K562 (cell line): ENCODE measurements around the gene AGAP1. TPM values are rescaled to one million over a fixed set of nuclear protein-coding genes. Genes with fewer than 3 reads are reported as not detected.

Experiments used
- ATAC-seq: fragments of 200-7000 bp; cut with Tn5 transposase; 3 replicates; pipeline ENCODE4 v1.9.1; 2020; ENCODE audit warnings: moderate library complexity
- BruUV-seq: library from RNA; stranded (reverse); fragments of 400-500 nt; replicated peaks from 2 replicates; lab custom pipeline; 2021; lab: Mats Ljungman, UMichigan
- CTCF ChIA-PET: fragments of 300-600 bp; formaldehyde crosslinking; extraction: SDS; loops from one replicate; lab custom pipeline; 2021; ENCODE audit warnings: low intra/inter-chr PET ratio; lab: Yijun Ruan, JAX
- POLR2A ChIA-PET: fragments of 300-600, 350-650 bp; sonication (Branson Sonifier 250); formaldehyde crosslinking; extraction: SDS; loops from one replicate; lab custom pipeline; 2021; ENCODE audit warnings: antibody characterized with exemption, inconsistent platforms; lab: Yijun Ruan, JAX
- DNase-seq, 4 experiments: peaks; one replicate each; pipeline versions ENCODE4 v3.0.0 to v3.0.0-alpha.2; 2011 to 2018; ENCODE audit warnings: low spot score in 3 of 4, mixed read lengths in 3 of 4; ENCODE audit errors: extremely low read depth in 1 of 4
- FAIRE-seq: peaks from 2 replicates; lab custom pipeline; 2011; peaks lifted over from hg19 to GRCh38; lab: Jason Lieb, UNC
- H2AFZ ChIP-seq: 2 replicates; pipeline ENCODE4 v1.6.0; 2011; ENCODE audit warnings: low read depth, low read length, control low read depth, inconsistent platforms
- H3K27ac ChIP-seq: fragments of 200-600 bp; 3 replicates; pipeline ENCODE4 v1.8.0; 2011; ENCODE audit warnings: low read depth, mild to moderate bottlenecking, control low read depth, inconsistent platforms, low read length, moderate library complexity, mixed read lengths; ENCODE audit errors: extremely low read depth
- H3K27me3 ChIP-seq, 2 experiments: fragments of 300-600 bp in 1 of 2; 2 replicates in 1 of 2; 3 replicates in 1 of 2; pipeline versions ENCODE4 v1.6.0 to v1.8.0; 2011; ENCODE audit warnings: inconsistent platforms in 2 of 2, low read length in 2 of 2, mild to moderate bottlenecking in 1 of 2, mixed read lengths in 1 of 2, moderate library complexity in 1 of 2; ENCODE audit not compliant: control insufficient read depth in 2 of 2, insufficient read depth in 2 of 2
- H3K36me3 ChIP-seq: fragments of 300-600 bp; 3 replicates; pipeline ENCODE4 v1.8.0; 2011; ENCODE audit warnings: mild to moderate bottlenecking, low read length, inconsistent platforms; ENCODE audit not compliant: control insufficient read depth, insufficient read depth
- H3K4me1 ChIP-seq, 2 experiments: fragments of 200-600 bp in 1 of 2; replicated peaks in 1 of 2; 2 replicates in 1 of 2; 3 replicates in 1 of 2; pipeline versions ENCODE4 v1.5.1 to v1.8.0; 2011; ENCODE audit warnings: inconsistent platforms in 2 of 2, low read length in 2 of 2, mild to moderate bottlenecking in 1 of 2, mixed read lengths in 1 of 2, moderate library complexity in 1 of 2; ENCODE audit not compliant: control insufficient read depth in 2 of 2, insufficient read depth in 2 of 2
- H3K4me2 ChIP-seq: 2 replicates; pipeline ENCODE4 v1.6.1; 2011; ENCODE audit warnings: low read length, control low read depth, inconsistent platforms, mixed read lengths; ENCODE audit not compliant: insufficient read depth
- H3K4me3 ChIP-seq: fragments of 200-600 bp; sonication (generic), shearing (Covaris generic); 2 replicates; pipeline ENCODE4 v1.5.1; 2016; ENCODE audit warnings: control low read depth, inconsistent platforms
- H3K79me2 ChIP-seq: fragments of 200-600 bp; 3 replicates; pipeline ENCODE4 v1.8.0; 2011; ENCODE audit warnings: low read length, inconsistent platforms; ENCODE audit not compliant: control insufficient read depth, insufficient read depth
- H3K9ac ChIP-seq, 2 experiments: 2 replicates each; pipeline versions ENCODE4 v1.6.0 to v1.6.1; 2011; ENCODE audit warnings: low read depth in 2 of 2, low read length in 2 of 2, control low read depth in 1 of 2, inconsistent platforms in 1 of 2, mild to moderate bottlenecking in 1 of 2, mixed read lengths in 1 of 2; ENCODE audit not compliant: insufficient read depth in 1 of 2
- H3K9me1 ChIP-seq: one replicate; pipeline ENCODE4 v1.6.0; 2011; ENCODE audit warnings: inconsistent platforms, mild to moderate bottlenecking, low read length, moderate library complexity; ENCODE audit not compliant: control insufficient read depth, insufficient read depth
- H3K9me3 ChIP-seq: replicated peaks from 2 replicates; pipeline ENCODE4 v1.5.1; 2011; ENCODE audit warnings: low read depth, low read length, inconsistent platforms; ENCODE audit not compliant: control insufficient read depth, insufficient read depth
- H4K20me1 ChIP-seq: replicated peaks from 2 replicates; pipeline ENCODE4 v1.6.1; 2011; ENCODE audit warnings: low read length, inconsistent platforms, mixed read lengths; ENCODE audit not compliant: control insufficient read depth, insufficient read depth
- FOXJ2 ChIP-seq: fragments of 200-800 bp; sonication (Bioruptor generic); IDR thresholded peaks from 2 replicates; pipeline ENCODE4 v1.6.1; 2016; ENCODE audit warnings: missing genetic modification characterization, missing compliant biosample characterization
- KLF6 ChIP-seq: fragments of 250-450 bp; sonication (Bioruptor Pico); IDR thresholded peaks from 2 replicates; pipeline ENCODE4 v1.4.0; 2020; ENCODE audit warnings: mild to moderate bottlenecking, moderate library complexity, borderline replicate concordance
- MCM3 ChIP-seq: fragments of 450-650 bp; IDR thresholded peaks from 2 replicates; pipeline ENCODE4 v1.6.1; 2016
- REST ChIP-seq, 2 experiments: fragments of 450-650 bp; formaldehyde crosslinking in 1 of 2; IDR thresholded peaks; 2 replicates each; pipeline versions ENCODE4 v1.4.0 to v1.6.1; 2014 to 2020; ENCODE audit warnings: mild to moderate bottlenecking in 2 of 2, borderline replicate concordance in 1 of 2, low read depth in 1 of 2
- ZSCAN29 ChIP-seq: fragments of 450-650 bp; IDR thresholded peaks from 2 replicates; pipeline ENCODE4 v1.6.1; 2017
- WGBS: fragments of 100-300 bp; shearing (Covaris generic); methylation state at CpG from one replicate; pipeline ENCODE4 v1.1.6; 2016; ENCODE audit warnings: low coverage, mixed read lengths; ENCODE audit not compliant: insufficient coverage; ENCODE audit errors: missing lambda C conversion rate; 5-methylcytosine and 5-hydroxymethylcytosine counted together
- in situ Hi-C: fragments of 300-500 bp; cut with MboI; formaldehyde crosslinking; loops from 4 replicates; pipeline ENCODE4 v1.15.0; 2018; ENCODE audit warnings: inconsistent platforms, mixed read lengths
- intact Hi-C: fragments of 100-400 bp; cut with micrococcal nuclease; formaldehyde crosslinking; loops from 2 replicates; pipeline ENCODE4 v1.14.2; 2022
- polyA plus RNA-seq, 8 experiments: library from polyadenylated mRNA; depleted of rRNA in 4 of 8; stranded (reverse) in 5 of 8; unstranded in 3 of 8; fragments of >200 nt; fragmentation: Nextera tagmentation in 2 of 8; fragmentation: Illumina TruSeq in 1 of 8; extraction: Ambion mirVana in 2 of 8; extraction: Trizol in 1 of 8; gene quantifications; 2 replicates each; pipeline versions ENCODE4 v1.2.1 to v1.2.3, GENCODE V29; 2011 to 2014; ENCODE audit warnings: inconsistent platforms in 1 of 8, missing spikeins in 1 of 8
- total RNA-seq, 7 experiments: library from RNA; depleted of rRNA in 6 of 7; stranded (reverse); fragments of >200 nt in 6 of 7; fragmentation: Illumina TruSeq in 2 of 7; extraction: Trizol in 2 of 7; gene quantifications; 2 replicates each; pipeline versions ENCODE4 v1.2.1 to v1.2.3, GENCODE V29; 2011 to 2021; ENCODE audit warnings: low replicate concordance in 1 of 7

Gene AGAP1
- total and polyA plus RNA-seq, 9 of the 15 experiments (the other 6 are each of a cell fraction or from before 2014, with no cell fraction given), result 1.3 to 24.0 (median 10.6) TPM

- no peaks in the 10 kb centered on the region for H4K20me1 ChIP-seq
- no peak overlapping the region for H2AFZ ChIP-seq
- no peak for ATAC-seq
- no peaks in the 10 kb centered on the region for H3K36me3 ChIP-seq
- no peak overlapping the region for H3K4me2 ChIP-seq
- H3K9ac ChIP-seq, result no peak overlapping the region
- H3K4me3 ChIP-seq, result no peak overlapping the region
- in situ Hi-C loops, result no loop called here
- ChIA-PET POLR2A (no interaction called here), CTCF (no interaction called here)
- 53% methylated on average over 3 of the region's 4 CpGs for whole genome bisulfite sequencing
- H3K9me3 ChIP-seq, result no peaks in the 10 kb centered on the region
- intact Hi-C loops, result no loop called here
- no peak for DNase-seq
- FAIRE-seq, result no peak
- no peaks in the 10 kb centered on the region for H3K79me2 ChIP-seq
- no peak overlapping the region for H3K27ac ChIP-seq
- H3K4me1 ChIP-seq, result no peaks in the 10 kb centered on the region
- H3K9me1 ChIP-seq, result no peaks in the 10 kb centered on the region
- no peaks in the 10 kb centered on the region for H3K27me3 ChIP-seq
- TF ChIP-seq ZSCAN29 (no peak), MCM3 (no peak), REST (IDR thresholded peaks at IDR 0.05; ENCODE audit: borderline replicate concordance) (0 out of 2 replicates have a peak, but pooled peaks have one; percentile 8), REST (CRISPR knock-in tag; IDR thresholded peaks at IDR 0.05; ENCODE audit: low read depth) (no peak), FOXJ2 (tag) (no peak), KLF6 (CRISPR knock-in tag) (no peak)
- no TSS peak for BruUV-seq
Observed at GRCh38 chr2:235955664-235956063, 461.8 kb downstream of the AGAP1 start.
